ENCODE data around the gene PRDM15.

Gene PRDM15

DNA sequence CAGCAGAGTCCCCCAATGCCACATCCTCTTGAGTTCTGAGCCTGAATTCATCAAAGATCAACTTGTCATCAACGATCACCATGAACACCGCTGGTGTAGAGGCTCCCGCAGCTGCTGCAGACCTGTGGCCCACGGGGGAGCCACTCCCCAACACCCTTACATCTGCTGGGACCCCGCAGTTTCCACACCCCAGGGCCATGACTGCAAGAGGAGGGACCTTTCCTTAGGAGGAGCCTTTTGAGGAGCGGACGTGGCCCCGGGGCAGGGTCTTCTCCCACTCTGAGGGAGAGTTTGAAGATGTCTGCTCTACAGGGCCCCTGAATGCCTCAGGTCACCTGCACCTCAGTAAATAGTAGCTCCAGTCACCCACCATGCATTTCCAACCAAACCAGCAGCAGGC, 2.7 kb downstream of the PRDM15 start:
- no peak overlapping the region for H4K8ac ChIP-seq (ENCODE audit: low read length)
- H3K27me3 ChIP-seq (ENCODE audit: control insufficient read depth in 1 of 2, insufficient read depth in 1 of 2, low read length in 2 of 2) = no peaks in the 10 kb centered on the region
- WGBS = over 99% methylated on average over 8 of the region's 8 CpGs
- DNase-seq = no peak
- H3K4ac ChIP-seq (ENCODE audit: low read depth in 1 of 2, low read length in 2 of 2) = no peak overlapping the region
- no peak overlapping the region for H3K14ac ChIP-seq (ENCODE audit: low read length in 2 of 2)
- H3K36me3 ChIP-seq (ENCODE audit: control insufficient read depth in 1 of 2, insufficient read depth in 2 of 2, low read depth in 1 of 2, low read length in 2 of 2) = peaks cover 6 to 20% of the 10 kb centered on the region in 2 experiments
- no peak overlapping the region for H3K18ac ChIP-seq (ENCODE audit: low read depth in 1 of 2, low read length in 2 of 2)
- no peak overlapping the region for H2BK12ac ChIP-seq (ENCODE audit: low read length in 2 of 2)
- H2AK5ac ChIP-seq (ENCODE audit: low read length, severe bottlenecking) = no peak overlapping the region
- H2BK5ac ChIP-seq (ENCODE audit: low read depth, low read length, poor library complexity, severe bottlenecking) = no peak overlapping the region
- H3K4me3 ChIP-seq (ENCODE audit: insufficient read depth in 1 of 2, low read depth in 1 of 2, low read length in 2 of 2) = no peak overlapping the region
- H3K4me2 ChIP-seq (ENCODE audit: low read length, poor library complexity, severe bottlenecking) = no peak overlapping the region
- no peaks in the 10 kb centered on the region for H3K9me3 ChIP-seq (ENCODE audit: control insufficient read depth, low read length)
- H2BK15ac ChIP-seq (ENCODE audit: low read depth, poor library complexity, severe bottlenecking) = no peak overlapping the region
- no peak overlapping the region for H2AFZ ChIP-seq (ENCODE audit: low read depth, low read length)
- peaks cover 9% of the 10 kb centered on the region for H3K4me1 ChIP-seq (ENCODE audit: control insufficient read depth, insufficient read depth, low read depth, low read length)
- no peak overlapping the region for H3K23ac ChIP-seq (ENCODE audit: low read length in 2 of 2)
- no peak overlapping the region for H3K27ac ChIP-seq (ENCODE audit: low read length, poor library complexity, severe bottlenecking)
- H2BK120ac ChIP-seq (ENCODE audit: low read depth, low read length) = no peak overlapping the region
- H3K79me1 ChIP-seq (replicated peaks; ENCODE audit: low read length, poor library complexity, severe bottlenecking) = peaks cover 42% of the 10 kb centered on the region
- no peak overlapping the region for H4K91ac ChIP-seq (ENCODE audit: low read length)
- no peak overlapping the region for H3K9ac ChIP-seq (ENCODE audit: low read length)

DNA sequence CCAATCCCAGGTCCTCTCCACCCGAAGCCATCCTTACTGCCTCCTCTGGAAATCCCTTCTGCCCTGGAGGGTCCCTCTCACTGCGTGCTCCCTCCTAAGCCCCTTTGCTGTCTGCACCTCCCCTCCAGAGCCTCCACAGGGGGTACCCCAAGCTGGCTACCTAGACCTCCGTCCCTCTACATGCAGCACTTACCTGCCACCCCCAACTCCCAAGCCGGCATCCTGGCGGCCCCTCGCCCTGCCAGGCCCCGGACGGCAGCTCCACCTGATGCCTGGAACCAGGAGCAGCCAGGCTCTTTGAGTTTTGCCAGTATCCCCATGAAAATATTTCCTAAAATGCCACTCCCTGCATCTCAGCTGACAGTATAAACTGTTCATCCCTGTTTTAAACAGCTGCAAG, 4.1 kb downstream of the PRDM15 start:
- Histone ChIP-seq H3K14ac (ENCODE audit: low read length in 2 of 2) (no peak overlapping the region), H3K27me3 (ENCODE audit: control insufficient read depth in 1 of 2, insufficient read depth in 1 of 2, low read length in 2 of 2) (no peaks in the 10 kb centered on the region), H2BK12ac (ENCODE audit: low read length in 2 of 2) (no peak overlapping the region), H3K9ac (ENCODE audit: low read length) (no peak overlapping the region), H3K4ac (ENCODE audit: low read depth in 1 of 2, low read length in 2 of 2) (no peak overlapping the region), H2BK5ac (ENCODE audit: low read depth, low read length, poor library complexity, severe bottlenecking) (no peak overlapping the region), H4K8ac (ENCODE audit: low read length) (no peak overlapping the region), H3K23ac (ENCODE audit: low read length in 2 of 2) (no peak overlapping the region), H2BK15ac (ENCODE audit: low read depth, poor library complexity, severe bottlenecking) (no peak overlapping the region), H3K4me1 (ENCODE audit: control insufficient read depth, insufficient read depth, low read depth, low read length) (peaks cover 9% of the 10 kb centered on the region), H3K36me3 (ENCODE audit: control insufficient read depth in 1 of 2, insufficient read depth in 2 of 2, low read depth in 1 of 2, low read length in 2 of 2) (peaks cover 6 to 22% of the 10 kb centered on the region in 2 experiments), H3K4me3 (ENCODE audit: insufficient read depth in 1 of 2, low read depth in 1 of 2, low read length in 2 of 2) (no peak overlapping the region), H3K9me3 (ENCODE audit: control insufficient read depth, low read length) (no peaks in the 10 kb centered on the region), H2BK120ac (ENCODE audit: low read depth, low read length) (no peak overlapping the region), H4K91ac (ENCODE audit: low read length) (no peak overlapping the region), H3K18ac (ENCODE audit: low read depth in 1 of 2, low read length in 2 of 2) (no peak overlapping the region), H2AFZ (ENCODE audit: low read depth, low read length) (no peak overlapping the region), H2AK5ac (ENCODE audit: low read length, severe bottlenecking) (no peak overlapping the region), H3K27ac (ENCODE audit: low read length, poor library complexity, severe bottlenecking) (no peak overlapping the region), H3K79me1 (replicated peaks; ENCODE audit: low read length, poor library complexity, severe bottlenecking) (peaks cover 51% of the 10 kb centered on the region), H3K4me2 (ENCODE audit: low read length, poor library complexity, severe bottlenecking) (no peak overlapping the region)
- WGBS = 97% methylated on average over 8 of the region's 8 CpGs
- DNase-seq = no peak

DNA sequence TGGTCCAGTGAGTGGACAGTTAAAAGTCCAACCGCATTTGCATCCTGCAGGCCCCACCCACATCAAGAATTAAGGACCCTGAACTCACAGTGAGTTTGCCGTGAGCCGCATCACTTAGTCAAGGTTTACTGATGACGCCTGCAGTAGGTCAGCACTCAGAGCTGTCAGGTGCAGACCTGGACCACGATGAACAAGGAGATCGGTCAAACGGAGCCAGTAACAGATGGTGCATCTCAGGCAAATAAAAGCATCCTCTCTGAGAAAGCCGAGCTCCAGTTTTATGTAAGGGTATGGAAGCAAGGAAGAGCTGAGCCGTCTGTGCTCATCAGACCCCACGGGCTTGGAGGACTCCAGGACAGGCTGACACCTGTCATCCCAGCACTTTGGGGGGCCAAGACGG, 4.5 kb downstream of the PRDM15 start:
- H3K14ac ChIP-seq (ENCODE audit: low read length in 2 of 2) = no peak overlapping the region
- H3K36me3 ChIP-seq (ENCODE audit: control insufficient read depth in 1 of 2, insufficient read depth in 2 of 2, low read depth in 1 of 2, low read length in 2 of 2) = peaks cover 6 to 22% of the 10 kb centered on the region in 2 experiments
- H3K9me3 ChIP-seq (ENCODE audit: control insufficient read depth, low read length) = no peaks in the 10 kb centered on the region
- H3K27ac ChIP-seq (ENCODE audit: low read length, poor library complexity, severe bottlenecking) = no peak overlapping the region
- no peak overlapping the region for H3K18ac ChIP-seq (ENCODE audit: low read depth in 1 of 2, low read length in 2 of 2)
- H2AFZ ChIP-seq (ENCODE audit: low read depth, low read length) = no peak overlapping the region
- H3K27me3 ChIP-seq (ENCODE audit: control insufficient read depth in 1 of 2, insufficient read depth in 1 of 2, low read length in 2 of 2) = no peaks in the 10 kb centered on the region
- no peak overlapping the region for H2BK5ac ChIP-seq (ENCODE audit: low read depth, low read length, poor library complexity, severe bottlenecking)
- no peak overlapping the region for H2BK12ac ChIP-seq (ENCODE audit: low read length in 2 of 2)
- WGBS = 87% methylated on average over 11 of the region's 11 CpGs
- no peak overlapping the region for H2BK15ac ChIP-seq (ENCODE audit: low read depth, poor library complexity, severe bottlenecking)
- H3K23ac ChIP-seq (ENCODE audit: low read length in 2 of 2) = no peak overlapping the region
- H3K4me3 ChIP-seq (ENCODE audit: insufficient read depth in 1 of 2, low read depth in 1 of 2, low read length in 2 of 2) = no peak overlapping the region
- no peak overlapping the region for H3K4ac ChIP-seq (ENCODE audit: low read depth in 1 of 2, low read length in 2 of 2)
- H3K9ac ChIP-seq (ENCODE audit: low read length) = no peak overlapping the region
- DNase-seq = no peak
- peaks cover 51% of the 10 kb centered on the region for H3K79me1 ChIP-seq (replicated peaks; ENCODE audit: low read length, poor library complexity, severe bottlenecking)
- H4K91ac ChIP-seq (ENCODE audit: low read length) = no peak overlapping the region
- no peak overlapping the region for H3K4me2 ChIP-seq (ENCODE audit: low read length, poor library complexity, severe bottlenecking)
- H4K8ac ChIP-seq (ENCODE audit: low read length) = no peak overlapping the region
- H2AK5ac ChIP-seq (ENCODE audit: low read length, severe bottlenecking) = no peak overlapping the region
- peaks cover 9% of the 10 kb centered on the region for H3K4me1 ChIP-seq (ENCODE audit: control insufficient read depth, insufficient read depth, low read depth, low read length)
- no peak overlapping the region for H2BK120ac ChIP-seq (ENCODE audit: low read depth, low read length)

DNA sequence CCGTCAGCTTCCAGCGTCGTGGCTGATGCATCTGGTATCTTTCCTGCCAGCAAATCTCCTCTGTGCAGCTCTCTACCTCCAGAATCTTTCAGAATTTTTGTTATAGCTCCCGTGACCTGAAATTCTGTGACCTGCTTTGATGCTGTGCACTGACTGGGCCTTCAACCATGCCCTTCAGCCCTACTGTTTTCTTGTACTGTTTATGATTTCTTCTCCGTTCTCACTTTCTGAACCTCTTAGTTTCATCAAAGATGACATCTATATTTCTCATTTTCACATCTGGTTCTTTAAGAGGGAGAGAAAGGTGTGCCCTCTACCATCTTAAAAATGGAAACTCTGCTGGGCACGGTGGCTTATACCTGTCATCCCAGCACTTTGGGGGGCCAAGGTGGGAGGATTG, 5.7 kb downstream of the PRDM15 start:
- Histone ChIP-seq H3K14ac (ENCODE audit: low read length in 2 of 2) (no peak overlapping the region), H3K36me3 (ENCODE audit: control insufficient read depth in 1 of 2, insufficient read depth in 2 of 2, low read depth in 1 of 2, low read length in 2 of 2) (peaks cover 6 to 22% of the 10 kb centered on the region in 2 experiments), H2BK5ac (ENCODE audit: low read depth, low read length, poor library complexity, severe bottlenecking) (no peak overlapping the region), H3K79me1 (replicated peaks; ENCODE audit: low read length, poor library complexity, severe bottlenecking) (peaks cover 51% of the 10 kb centered on the region), H3K9me3 (ENCODE audit: control insufficient read depth, low read length) (no peaks in the 10 kb centered on the region), H2BK15ac (ENCODE audit: low read depth, poor library complexity, severe bottlenecking) (no peak overlapping the region), H3K27me3 (ENCODE audit: control insufficient read depth in 1 of 2, insufficient read depth in 1 of 2, low read length in 2 of 2) (no peaks in the 10 kb centered on the region), H3K27ac (ENCODE audit: low read length, poor library complexity, severe bottlenecking) (no peak overlapping the region), H3K4me1 (ENCODE audit: control insufficient read depth, insufficient read depth, low read depth, low read length) (peaks cover 8% of the 10 kb centered on the region), H3K4me3 (ENCODE audit: insufficient read depth in 1 of 2, low read depth in 1 of 2, low read length in 2 of 2) (no peak overlapping the region), H3K4ac (ENCODE audit: low read depth in 1 of 2, low read length in 2 of 2) (no peak overlapping the region), H3K23ac (ENCODE audit: low read length in 2 of 2) (no peak overlapping the region), H2BK120ac (ENCODE audit: low read depth, low read length) (no peak overlapping the region), H2BK12ac (ENCODE audit: low read length in 2 of 2) (no peak overlapping the region), H2AFZ (ENCODE audit: low read depth, low read length) (no peak overlapping the region), H4K8ac (ENCODE audit: low read length) (no peak overlapping the region), H3K18ac (ENCODE audit: low read depth in 1 of 2, low read length in 2 of 2) (no peak overlapping the region), H3K9ac (ENCODE audit: low read length) (no peak overlapping the region), H4K91ac (ENCODE audit: low read length) (no peak overlapping the region), H3K4me2 (ENCODE audit: low read length, poor library complexity, severe bottlenecking) (no peak overlapping the region), H2AK5ac (ENCODE audit: low read length, severe bottlenecking) (no peak overlapping the region)
- WGBS = 98% methylated on average over 5 of the region's 6 CpGs
- DNase-seq = no peak

Measured in mesenchymal stem cell (in vitro differentiated cells and primary cell).